GM18508 (cell line): ENCODE measurements around the gene KLF16.

ENCODE experiments used
- ATAC-seq: cut with Tn5 transposase; IDR thresholded peaks from one replicate; pipeline ENCODE4 v1.9.1; 2021; ENCODE audit warnings: moderate number of reproducible peaks; ENCODE audit not compliant: insufficient read depth, unreplicated experiment

The KLF16 gene

DNA sequence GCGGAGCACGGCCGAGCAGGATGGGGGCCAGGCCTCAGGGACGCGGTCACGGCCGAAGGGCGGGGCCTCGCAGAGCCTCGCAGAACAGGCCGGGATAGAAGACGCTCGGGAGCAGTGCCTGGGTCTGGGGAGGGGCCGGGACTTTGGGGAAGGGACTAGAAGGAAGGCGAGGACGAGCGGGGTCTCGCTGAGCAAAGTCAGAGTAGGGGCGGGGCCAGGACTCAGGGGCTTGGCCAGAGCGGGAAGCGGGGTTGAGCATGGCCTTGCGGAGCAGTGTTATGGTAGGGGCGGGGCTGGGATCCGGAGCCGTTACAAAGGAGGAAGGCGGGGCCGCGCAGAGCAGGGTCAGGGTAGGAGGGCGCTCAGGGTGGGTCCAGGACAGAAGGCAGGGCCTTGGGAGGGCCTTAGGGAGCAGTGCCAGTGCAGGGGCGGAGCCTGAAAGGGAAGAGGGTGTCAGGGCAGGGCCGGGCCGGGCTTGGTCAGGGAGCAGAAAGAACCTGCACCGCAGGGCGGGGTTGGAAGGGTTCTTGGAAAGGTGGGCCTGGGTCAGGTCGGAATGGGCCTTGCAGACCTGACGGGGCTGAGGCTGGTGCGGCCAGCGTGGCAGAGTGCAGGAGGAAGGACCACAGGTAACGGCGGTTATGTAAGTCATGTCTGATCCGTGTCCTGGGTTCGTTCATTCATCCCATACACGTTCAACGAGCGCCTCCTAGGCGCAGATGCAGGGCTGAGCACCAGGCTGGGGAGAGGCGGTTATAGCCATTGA, 50.8 kb downstream of the KLF16 start:
- ATAC-seq: no peak

GRCh38 chr19:1811942-1812425, 51.4 kb downstream of the KLF16 start, which contains the start of gene ATP8B3:
Gene ATP8B3 (minus strand): TSS chr19:1812276. CDS start chr19:1811736, 540 bp downstream.
- no peak for ATAC-seq

DNA sequence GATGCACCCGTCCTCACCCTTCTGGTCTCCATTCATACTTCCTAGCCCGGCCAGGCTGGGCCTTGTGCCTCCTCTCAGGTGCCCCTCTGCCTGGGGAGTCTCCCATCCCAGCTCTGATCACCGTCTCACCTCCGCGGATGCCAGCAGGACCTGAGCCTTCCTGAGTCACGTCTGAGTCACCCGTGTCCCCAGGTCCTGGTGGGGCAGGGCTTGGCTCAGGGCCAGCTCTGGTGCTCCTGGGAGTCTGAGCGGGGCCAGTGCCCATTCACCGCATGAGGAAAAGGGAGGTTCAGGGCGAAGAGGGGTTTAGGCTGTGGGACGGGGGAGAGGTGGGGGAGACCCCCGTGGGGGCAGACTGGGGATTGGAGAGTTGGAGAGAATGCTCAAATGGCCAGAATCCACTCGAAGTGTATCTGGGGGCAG, 51.9 kb downstream of the KLF16 start:
- no peak for ATAC-seq

GRCh38 chr19:1810439-1811160, 52.8 kb downstream of the KLF16 start:
- no peak for ATAC-seq

DNA sequence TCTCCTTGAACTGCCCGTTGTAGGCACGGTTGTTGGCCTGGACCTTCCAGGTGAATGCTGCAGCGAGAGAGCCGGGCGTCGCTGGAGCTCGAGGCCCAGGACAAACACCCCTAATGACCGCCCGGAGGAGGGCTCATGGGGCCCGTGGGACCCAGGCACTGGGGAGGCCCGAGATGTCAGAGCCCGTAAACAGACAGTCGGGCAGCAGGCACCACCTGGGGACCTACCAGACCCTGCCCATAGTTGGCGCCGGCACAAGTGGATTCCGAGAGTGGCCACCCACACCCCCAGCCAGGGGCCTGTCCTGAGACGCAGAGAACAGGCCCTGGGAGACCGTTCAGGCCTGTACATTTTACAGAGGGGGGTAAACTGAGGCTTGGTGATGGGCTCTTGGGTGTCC, 53.7 kb downstream of the KLF16 start:
- ATAC-seq: no peak

DNA sequence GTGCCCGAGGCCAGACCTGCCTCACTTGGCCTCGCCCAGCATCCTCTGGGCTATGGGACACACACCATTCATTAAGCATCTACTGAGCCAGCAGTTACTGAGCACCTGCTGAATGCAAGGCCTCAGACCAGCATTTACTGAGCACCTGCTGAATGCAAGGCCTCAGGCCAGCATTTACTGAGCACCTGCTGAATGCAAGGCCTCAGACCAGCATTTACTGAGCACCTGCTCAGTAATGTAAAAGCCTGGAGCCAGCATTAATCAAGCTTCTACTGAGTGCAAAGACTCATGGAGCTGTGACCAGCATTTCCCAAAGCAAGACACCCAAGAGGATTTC, 55.0 kb downstream of the KLF16 start:
- ATAC-seq: no peak

DNA sequence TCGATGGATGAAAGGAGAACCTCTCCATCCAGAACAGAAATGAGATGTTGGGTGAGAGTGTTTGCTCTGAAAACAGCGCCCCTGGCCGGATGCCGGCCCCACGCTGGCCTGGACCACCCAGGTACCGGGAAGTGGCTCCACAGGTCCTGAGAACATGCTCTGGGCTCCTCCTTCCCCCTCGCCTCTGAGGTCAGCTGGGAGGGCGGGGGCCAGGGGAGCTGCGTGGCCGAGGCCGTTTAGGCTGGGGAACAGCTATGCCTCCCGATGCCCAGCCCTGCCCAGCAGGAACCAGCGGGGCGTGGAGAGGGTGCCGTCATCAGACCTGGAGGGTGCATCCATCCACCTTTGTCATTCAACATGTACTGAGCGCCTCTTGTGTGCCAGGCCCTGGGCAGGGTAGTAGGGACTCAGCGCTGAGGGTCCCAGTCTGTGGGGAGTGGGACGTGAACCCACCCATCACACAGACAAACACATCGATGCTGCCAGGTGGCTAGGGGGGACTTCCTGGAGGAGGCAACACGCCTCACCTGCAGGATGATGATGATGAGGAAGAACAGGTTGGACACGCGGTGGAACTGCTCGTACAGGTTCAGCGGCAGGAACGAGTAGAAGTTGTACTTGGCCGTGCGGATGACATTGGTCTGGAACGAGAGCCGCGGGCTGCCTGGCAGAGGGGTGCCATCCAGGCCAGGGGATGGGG, 55.5 kb downstream of the KLF16 start:
- ATAC-seq: no peak

DNA sequence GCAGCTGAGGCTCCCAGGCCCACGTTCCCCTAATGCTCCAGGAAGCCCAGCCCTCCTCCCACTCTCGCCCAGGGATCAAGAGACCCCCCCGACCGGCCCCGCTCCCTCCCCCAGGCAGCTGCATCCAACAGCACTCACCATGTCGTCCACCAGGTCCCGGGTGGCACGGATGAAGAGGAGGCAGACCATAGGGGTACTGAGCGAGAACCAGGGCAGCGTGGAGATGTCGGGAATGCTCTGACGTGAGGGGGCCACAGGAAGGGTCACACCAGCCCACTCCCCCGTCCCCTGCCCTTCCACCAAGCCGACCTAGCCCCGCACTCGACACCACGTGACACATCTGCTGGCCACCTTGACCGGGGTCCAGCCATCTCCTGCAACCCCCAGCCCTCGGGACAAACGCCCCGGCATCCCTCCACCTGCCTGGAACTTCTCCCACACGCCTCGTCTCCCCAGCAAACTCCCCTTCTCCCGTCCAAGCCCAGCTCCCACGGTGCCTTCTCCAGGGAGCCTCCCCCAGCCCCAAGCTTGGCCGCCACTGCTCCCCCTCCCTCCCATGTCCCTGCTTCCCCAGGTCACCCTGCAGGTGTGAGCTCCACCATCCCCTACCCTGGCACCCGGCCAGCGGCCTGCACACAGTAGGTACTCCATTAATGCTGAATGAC, 56.2 kb downstream of the KLF16 start:
- no peak for ATAC-seq

- no peak for ATAC-seq
These were observed 57.0 kb downstream of the KLF16 start for GRCh38 chr19:1806184-1807029.

GRCh38 chr19:1805401-1806183, 57.8 kb downstream of the KLF16 start:
- ATAC-seq: no peak

DNA sequence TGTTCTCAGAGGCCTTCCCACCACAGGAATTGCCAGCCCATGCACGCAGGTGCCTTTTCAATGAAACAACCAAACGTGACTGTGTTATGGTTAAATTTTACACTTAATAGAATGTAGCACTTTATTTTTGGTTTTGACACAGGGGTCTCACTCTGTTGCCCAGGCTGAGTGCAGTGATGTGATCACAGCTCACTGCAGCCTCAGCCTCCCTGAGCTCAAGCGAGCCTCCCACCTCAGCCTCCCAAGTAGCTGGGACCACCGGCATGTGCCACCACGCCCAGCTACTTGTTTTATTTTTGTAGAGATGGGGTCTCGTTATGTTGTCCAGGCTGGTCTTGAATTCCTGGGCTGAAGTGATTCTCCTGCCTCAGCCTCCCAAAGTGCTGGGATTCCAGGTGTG, 58.5 kb downstream of the KLF16 start:
- no peak for ATAC-seq
